ENCODE results near the gene CYP24A1.

CYP24A1 gene

DNA sequence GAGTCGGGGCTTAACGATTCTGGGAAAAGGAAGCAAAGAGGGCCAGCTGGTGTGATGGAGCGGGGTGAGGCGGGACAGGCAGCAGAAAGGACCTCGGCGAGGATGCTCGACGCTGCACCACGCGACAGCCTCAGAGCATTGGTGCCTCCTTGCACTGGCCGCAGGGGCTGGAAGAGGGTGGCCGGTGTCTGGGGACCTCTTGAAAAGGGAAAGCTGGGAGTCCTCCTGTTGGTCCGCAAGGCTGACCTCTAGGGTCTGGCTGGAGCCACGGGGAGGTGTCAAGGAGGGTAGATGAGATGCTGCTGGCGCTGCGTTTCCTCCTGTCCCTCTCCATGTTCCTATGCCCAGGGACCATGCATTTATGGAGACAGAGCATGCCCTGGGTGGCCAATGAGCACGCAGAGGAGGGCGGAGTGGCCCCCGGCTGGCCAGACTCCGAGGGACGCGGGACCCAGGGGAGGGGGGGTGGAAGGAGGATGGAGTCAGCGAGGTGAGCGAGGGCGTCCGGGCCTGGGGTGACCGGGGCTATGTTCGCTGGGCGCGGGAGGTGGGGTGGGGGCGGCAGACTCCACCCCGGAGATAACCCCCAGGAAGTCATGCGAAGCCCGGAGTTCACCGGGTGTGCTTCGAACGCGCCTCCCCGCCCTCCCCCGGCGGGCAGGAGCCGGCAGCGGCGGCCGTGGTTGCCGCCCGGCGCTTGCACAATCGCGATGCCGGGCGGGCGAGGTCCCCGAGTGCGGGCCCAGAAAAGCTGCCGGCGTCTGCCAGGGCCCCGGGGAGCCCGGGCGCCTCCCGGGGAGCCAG, at the start of gene CYP24A1:
TSS of gene CYP24A1 (minus strand) at position 334 of the 804 bp plus-strand sequence. CDS start 407 bp downstream, outside the sequence.
- no peak for DNase-seq

DNA sequence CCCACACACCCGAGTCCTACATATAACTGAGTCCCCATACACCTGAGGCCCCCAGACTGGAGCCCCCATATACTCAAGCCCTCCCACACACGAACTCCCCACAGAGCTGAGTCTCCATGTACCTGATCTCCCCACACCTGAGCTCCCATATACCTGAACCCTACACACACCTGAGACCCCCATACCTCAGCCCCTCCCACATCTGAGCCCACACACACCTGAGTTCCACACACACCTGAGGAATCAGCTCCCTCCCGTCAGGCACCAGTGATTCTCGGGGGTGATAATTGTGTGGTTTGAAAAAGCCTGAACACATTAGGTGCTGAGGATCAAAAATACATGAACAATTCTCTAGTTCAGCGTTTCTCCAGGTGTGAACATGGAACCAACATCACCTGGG, 49.5 kb upstream of the CYP24A1 start:
- DNase-seq, result no peak

DNA sequence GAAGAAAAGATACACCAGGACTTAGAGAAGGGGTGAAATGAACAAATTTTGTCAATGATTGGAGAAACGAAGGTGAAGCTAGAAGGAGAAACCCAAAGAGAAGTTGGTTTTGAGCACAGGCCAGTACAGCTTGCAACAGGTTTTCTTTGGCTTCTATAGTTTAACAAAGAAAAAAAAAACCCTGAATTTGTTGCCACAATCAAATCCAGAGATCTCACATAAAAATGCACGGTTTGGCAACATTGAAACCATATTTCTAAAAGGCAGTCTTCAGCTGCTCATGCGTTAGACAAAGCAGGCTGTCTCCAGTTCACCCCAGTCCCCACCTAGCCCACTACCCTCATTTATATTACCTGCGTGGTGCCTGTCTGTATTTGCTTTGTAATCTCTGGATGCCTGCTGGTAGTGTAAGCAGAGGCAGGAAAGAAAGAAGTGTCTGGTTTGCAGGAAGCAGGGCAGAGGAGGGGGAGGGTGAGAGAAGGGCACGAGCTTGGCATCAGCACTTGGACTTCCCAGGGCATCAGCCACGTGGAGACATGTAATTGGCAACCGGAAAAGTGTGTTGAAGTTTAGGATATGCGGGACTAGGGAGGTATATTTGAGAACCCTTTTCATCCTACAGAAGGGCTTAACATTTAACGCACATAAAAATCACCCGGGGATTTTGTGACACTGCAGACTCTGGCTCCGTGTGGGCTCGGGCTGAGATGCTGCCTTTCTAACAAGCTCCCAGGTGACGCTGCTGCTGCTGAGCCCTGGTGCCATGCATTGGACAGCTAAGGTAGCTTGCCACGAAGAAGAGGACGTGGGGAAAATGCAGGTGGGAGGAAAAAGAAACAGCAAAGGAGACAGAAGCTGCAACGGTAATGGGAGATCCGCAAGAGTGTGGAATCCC, 48.5 kb upstream of the CYP24A1 start:
- DNase-seq, result no peak

DNA sequence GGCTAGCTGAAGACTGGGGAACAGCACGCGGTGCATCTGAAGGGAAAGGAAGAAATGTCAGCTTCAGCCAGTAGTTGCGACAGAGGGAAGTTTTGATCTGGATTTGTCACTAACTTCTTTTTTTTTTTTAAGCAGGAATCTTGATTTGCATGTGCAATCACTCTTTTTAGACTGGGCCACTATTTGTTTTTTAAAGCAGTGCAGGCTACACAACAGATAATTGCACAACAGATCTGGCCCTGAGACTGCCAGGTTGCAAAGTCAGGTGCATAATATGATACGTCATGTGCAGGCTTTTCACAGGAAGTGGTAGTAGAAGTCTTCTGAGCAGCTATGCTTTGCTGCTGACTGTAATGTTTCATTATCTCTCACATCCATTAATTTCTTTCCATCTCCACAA, 47.6 kb upstream of the CYP24A1 start:
- DNase-seq, result no peak

DNA sequence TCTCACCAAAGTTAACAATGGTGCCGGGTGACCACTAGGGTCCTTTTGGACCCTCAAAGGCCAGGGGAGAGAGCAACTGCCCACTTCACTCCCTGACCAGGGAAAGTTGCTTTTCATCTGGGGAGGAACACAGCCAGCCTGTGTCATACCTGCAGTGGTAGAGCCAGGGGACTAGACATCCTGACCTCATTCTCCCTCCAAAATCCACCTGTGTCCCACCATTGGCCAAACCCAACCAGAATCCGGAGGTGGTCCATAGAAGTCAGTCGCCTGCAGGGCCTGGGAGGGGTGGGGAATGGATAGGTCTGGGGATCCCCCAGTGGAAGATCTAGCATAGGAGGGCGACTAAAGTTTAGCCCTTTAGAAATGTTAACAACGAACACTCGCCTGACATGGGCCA, 46.9 kb upstream of the CYP24A1 start:
- DNase-seq, result no peak

DNA sequence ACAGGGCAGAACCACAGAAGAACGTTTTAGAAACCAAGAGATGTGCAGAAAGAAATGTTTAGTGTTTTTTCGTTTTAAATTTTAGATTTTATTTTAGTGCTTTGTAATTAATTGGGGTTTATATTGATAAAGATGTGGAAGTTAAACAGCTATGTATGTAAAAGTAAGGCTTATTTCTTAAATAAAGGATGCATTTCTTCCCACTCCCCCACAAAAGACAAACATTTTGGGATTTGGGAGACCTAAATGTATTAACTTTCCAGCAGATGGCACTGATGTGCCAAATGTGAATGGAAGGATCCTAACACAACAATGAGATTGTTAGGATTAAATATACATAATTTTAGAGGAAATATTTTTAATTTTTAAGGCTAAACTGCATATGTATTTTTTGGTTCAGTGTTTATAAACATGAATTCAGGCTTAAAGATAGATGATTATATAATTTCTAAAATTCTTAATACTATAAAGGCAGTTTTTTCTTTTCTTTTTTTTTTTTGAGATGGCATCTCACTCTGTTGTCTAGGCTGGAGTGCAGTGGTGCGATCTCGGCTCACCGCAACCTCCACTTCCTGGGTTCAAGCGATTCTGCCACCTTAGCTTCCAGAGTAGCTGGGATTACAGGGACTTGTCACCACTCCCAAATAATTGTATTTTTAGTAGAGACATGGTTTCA, 46.1 kb upstream of the CYP24A1 start:
- DNase-seq, result no peak

DNA sequence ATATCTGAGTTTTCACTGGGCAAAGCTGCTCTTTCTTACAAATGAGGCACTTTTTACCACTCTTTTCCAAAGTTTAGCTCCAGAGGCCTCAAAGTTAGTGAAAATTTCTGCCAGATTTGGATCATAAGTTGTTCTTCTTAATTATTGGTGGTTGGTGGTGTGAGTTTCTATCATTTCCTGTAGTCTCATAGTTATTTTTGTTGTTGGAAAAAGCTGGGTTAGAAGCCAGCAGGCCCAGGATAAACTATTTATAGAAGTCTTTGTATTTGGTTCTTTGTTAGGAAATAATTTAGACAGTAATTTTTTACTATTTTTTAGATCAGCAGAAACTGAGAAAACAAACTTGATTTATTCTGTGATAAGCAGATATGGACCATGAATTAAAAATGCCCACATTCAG, 44.7 kb upstream of the CYP24A1 start:
- no peak for DNase-seq

DNA sequence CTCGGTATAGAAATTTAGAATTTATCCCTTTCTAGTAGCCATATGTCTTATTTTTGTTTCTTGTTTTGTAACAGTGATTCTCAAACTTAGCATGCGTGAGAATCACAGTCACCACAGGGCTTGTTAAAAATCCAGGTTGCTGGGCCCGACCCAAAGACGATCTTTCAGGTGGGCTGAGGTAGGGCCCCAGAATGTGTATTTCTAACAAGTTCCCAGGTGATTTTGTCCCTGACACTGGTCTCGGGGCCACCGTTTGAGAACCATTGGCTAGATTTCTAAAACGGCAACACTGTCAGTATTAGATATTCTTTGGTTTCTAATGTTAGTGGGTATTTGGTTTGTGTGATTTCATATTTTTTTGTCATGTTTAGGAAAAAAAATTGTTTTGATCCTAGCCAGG, 44.0 kb upstream of the CYP24A1 start:
- DNase-seq, result no peak

DNA sequence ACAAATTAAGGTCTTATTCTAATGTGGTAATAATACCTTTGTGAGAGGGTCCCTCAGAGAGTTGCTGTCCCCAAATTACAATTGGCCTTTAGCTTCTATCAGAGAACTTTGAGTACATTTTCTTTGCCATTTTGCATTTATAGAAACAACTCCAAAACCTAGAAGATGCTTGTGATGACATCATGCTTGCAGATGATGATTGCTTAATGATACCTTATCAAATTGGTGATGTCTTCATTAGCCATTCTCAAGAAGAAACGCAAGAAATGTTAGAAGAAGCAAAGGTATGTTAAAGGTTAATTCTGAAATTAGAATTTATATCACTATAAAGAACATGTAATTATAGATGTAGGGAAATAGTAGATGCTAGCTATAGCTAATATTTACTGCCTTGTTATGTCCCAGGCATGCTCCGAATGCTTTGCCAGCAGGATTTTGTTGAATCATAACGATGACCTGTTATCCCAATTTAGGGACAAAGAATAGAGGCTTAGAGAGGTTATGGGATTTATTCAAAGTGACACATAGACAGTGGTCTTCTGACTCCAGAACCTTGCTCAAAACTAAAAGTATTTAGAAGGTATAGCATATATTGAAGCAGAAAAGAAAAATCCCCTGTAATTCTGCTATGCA, 41.5 kb upstream of the CYP24A1 start:
- no peak for DNase-seq

DNA sequence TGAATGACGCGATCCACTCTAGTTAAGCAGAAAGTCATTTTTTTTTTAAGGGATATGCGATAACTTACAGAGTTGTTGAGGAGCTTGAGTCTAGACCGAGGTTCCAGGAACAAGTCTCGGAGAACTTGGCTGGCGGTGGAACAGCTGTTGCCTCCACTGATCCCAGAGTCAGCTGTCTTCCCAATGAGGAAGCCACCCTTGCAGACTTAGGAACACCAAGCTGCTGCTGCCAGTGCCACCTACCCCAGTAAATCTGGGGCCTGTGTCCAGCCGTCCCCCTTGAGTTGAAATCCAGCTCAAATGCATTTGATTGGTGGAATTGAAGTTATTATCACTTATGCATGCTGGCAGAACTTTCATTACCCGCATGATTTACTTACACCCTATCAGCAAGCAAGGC, 40.8 kb upstream of the CYP24A1 start:
- DNase-seq, result peak; percentile 69

DNA sequence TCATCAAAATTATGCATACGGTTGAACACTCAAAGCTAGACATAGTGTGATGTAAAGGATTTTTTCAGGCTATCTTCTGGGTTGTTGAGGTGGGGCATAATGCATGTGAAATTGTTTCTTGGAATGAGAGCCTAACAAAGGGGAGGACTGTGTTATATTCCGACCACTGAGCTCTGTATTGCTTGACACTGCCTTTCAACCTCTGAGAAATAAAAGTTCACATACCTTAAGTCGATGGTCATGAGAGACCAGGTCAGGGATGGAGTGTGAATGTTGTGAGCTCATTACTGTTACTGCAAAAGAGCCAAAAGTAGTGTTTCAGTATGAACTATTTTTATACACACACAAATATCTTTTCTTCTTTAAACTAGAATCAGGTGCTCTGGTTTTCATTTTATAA, 39.1 kb upstream of the CYP24A1 start:
- DNase-seq, result no peak

DNA sequence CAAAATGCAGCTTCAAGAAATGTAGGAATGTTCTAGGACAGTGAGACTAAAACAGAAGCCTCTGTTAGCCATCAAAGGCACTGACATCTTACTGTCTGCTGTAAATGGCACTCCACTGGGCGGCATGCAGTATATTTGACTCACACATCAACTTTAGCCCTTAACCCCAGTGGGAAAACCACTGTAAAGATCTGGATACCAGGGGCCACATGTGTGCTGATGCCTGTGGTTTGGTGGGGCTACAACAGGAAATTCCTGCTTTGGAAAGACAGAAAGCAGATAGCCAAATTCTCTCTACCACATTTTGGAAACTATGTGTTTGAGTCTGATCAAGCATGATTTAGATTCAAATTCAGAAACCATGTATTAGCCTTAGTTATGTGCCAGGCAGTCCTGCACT, 38.4 kb upstream of the CYP24A1 start:
- no peak for DNase-seq

DNA sequence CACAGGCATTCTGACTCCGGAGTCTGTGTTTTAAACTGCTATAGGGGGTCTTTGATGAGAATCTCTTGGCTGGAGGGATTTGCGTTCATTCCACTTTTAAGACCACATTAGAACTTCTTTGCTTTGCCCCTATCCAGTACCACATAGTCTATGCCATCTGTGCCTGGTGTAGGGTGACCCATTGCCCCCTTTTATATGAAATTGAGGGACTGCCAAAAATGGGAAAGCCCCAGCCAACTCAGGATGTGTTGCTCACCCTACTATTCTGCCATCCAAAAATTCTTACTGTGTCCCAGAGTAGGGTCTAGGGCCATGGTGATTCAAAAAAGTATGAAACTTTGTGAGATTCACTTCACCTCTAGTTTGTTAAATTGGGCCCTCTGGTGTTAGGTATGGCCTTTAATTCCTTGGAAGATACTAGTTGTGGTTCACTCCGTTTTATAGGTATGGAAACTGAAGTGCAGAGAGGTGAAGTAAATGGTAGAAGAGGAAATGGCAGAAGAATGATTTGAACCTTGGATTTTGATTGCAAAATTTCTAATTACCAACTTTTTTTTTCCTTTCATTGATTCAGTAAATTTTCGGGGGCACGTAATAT, 35.5 kb upstream of the CYP24A1 start:
- DNase-seq, result no peak

DNA sequence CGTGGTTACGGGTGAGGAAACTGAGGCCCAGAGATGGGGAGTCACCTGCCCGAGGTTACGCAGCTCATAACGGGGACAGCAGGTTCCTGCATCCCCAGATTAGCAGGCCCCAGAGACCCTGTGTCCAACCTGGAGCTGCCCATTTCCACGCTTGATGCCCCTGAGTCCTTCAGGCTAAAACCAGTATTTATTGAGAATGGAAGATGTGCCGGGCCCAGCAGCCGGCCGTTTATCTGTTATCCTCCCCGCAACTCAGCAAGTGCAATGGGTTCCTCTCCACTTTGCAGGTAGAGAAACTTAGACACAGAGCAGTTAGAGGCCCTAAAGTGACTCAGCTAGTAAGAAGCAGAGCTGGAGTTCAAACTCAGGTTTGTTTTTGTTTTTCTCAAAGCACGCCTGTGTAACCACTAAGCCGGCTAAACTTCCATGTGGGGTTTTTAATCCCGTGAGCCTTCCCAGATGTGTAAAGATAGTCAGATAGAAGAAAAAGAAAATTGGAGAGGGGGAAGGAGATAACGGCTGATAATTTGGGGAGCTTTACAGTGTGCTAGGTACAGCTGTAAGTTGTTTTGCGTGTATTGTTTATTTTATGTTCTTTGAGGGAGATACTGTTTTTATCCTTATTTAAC, 34.9 kb upstream of the CYP24A1 start:
- DNase-seq, result no peak

DNA sequence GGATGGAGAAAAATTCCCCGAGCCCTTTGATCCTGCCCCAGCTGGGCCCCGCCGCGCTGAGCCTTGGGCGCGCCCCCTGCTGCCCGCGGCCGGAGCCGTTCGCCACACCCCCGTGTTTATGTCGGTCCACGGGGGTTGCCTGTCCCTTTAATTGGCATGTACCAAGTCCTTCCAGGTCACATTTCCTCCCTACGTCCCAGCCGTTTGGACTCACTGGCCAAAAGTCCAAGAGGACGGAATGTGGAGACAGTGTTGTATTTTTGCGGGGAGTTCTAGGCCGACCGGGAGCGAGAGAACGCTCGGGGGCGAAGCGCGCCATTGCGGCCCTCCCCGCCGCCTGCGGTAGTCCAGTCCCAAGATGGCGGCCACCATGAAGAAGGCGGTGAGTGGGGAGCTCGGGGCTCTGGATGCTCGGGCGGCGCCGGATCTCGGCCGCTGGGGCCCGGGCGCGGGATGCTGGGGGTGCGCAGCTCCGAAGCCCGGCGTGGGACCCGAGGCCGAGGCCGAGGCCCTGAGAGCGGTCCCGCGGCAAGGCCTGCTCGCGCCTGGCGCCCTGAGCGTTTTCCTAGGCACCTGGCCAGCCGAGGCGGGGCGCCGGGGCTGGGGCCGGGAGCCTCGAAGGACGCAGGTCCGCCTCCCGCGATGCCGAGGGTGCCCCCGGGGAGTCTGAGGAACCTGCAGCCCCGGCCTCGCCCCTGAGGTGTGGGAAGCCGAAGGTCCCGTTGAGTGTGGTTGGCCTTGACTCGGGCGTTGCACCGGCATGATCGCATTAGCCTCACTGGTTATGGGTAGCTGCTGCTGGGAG, 34.2 kb upstream of the CYP24A1 start, which contains the start of gene PFDN4:
TSS of gene PFDN4 (plus strand) at position 345 of the 805 bp plus-strand sequence. CDS start at position 359, 14 bp downstream.
- DNase-seq, result peak; percentile 90

DNA sequence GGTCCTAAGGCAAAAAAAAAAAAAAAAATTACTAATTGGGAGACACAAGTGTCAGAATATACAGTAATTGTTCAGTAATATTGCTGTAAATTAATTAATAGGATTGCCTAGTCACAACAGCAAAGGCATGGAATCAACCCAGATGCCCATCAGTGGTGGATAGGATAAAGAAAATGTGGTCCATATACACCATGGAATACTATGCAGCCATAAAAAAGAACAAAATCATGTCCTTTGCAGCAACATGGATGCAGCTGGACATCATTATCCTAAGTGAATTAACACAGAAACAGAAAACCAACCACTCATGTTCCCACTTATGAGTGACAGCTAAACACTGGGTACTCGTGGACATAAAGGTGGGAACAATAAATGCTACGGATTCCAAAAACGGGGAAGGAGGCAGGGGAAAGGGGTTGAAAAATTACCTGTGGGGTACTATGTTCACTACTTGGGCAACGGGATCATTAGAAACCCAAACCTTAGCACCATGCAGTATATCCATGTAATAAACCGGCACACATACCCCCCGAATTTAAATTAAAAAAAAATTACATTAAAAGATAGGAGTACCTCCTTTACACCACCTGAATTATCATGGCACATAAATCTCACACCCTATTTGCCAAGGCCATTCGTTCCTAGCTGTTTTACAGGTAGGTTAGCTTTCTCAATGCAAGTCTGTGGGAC, 33.4 kb upstream of the CYP24A1 start:
- no peak for DNase-seq

DNA sequence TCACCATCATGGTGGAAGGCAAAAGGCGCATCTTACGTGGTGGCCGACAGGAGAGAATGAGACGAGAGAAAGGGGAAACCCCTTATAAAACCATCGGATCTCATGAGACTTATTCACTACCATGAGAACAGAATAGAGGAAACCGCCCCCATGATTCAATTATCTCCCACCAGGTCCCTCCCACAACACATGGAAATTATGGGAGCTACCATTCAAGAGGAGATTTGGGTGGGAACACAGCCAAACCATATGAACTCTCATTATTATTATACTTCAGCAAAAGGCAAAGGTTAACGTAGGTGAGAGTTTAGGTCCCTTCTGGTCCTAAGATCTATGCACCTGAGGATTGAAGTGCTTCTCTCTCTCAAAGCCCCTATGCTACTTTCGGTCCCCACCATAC, 31.7 kb upstream of the CYP24A1 start:
- DNase-seq, result no peak

DNA sequence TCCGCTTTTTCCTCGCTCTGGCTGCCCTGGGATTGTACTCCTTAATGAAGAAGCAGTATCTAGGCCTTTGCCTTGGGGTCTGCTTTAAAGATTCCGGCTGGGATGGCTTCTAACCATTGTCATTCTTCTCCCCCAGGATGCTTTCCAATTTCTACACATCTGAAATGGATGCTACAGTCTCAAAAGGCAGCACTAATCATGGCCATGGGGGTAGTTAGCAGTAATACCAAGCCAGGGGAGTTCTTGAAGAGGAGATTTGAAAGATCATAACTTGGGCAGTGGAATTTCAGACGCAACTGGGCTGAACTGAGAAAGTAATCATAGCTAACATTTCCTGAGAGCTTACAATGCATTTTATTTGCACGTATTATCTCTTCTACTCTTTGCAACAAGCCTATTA, 30.7 kb upstream of the CYP24A1 start:
- no peak for DNase-seq

DNA sequence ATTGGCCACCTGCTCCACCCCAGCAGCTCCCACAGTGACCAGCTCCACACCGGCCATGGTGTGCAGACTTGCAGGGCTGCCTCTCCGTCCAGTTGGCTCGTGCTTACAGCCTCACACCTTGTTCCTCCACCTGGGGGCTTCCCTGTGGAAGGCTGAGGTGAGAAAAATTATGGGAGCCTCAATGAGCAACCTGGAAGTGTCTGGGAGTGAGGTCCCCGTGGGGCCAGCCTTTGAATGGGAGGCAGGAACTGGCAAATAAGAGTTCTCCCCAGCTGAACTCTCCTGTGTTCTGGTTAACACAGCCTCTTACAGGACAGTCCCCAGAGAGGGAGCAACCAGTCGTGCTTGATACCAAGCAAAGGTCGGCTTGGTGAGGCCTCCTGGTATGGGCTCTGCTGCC, 30.3 kb upstream of the CYP24A1 start:
- DNase-seq, result no peak

DNA sequence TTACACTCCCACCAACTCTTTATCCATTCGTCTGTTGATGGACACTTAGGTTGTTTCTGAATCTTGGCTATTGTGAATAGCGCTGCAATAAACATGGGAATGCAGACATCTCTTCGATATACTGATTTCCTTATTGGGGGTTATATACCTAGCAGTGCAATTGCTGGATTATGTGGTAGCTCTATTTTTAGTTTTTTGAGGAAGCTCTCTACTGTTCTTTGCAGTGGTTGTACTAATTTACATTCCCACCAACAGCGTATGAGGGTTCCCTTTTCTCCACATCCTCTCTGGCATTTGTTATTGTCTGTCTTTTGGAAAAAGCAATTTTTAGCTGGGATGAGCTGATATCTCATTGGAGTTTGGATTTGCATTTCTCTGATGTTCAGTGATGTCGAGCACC, 29.5 kb upstream of the CYP24A1 start:
- no peak for DNase-seq

All from right hindlimb (tissue), 1 donor.